ENCODE measurements around the gene PECR.

- TF ChIP-seq ETS2 (tag; IDR thresholded peaks at IDR 0.05; ENCODE audit: borderline replicate concordance, poor library complexity, severe bottlenecking) (no peak), FOS (IDR thresholded peaks at IDR 0.05; ENCODE audit: extremely low read depth, insufficient read length) (no peak), MLX (CRISPR knock-in tag; conservative IDR thresholded peaks at IDR 0.05) (no peak), TGIF2 (CRISPR knock-in tag; IDR thresholded peaks at IDR 0.05) (no peak), TFAP4 (CRISPR knock-in tag; IDR thresholded peaks at IDR 0.05; ENCODE audit: borderline replicate concordance) (no peak), SRSF3 (IDR thresholded peaks at IDR 0.05; ENCODE audit: insufficient read depth, low read length) (no peak), MAFF (IDR thresholded peaks at IDR 0.05; ENCODE audit: low read length) (no peak), POLR2A (conservative IDR thresholded peaks at IDR 0.05) (no peak), HIVEP1 (CRISPR knock-in tag; IDR thresholded peaks at IDR 0.05) (no peak), BHLHE40 (IDR thresholded peaks at IDR 0.05; ENCODE audit: low read length) (no peak)
Measured at GRCh38 chr2:216094701-216095100, 13.1 kb upstream of the PECR start.
